GM12878 (cell line): ENCODE measurements around the gene LRP1B. TPM values are rescaled to one million over a fixed set of nuclear protein-coding genes. Genes with fewer than 3 reads are reported as not detected.

Source experiments
- ATAC-seq: fragments of 200-7000 bp; cut with Tn5 transposase; 3 replicates; pipeline ENCODE4 v1.9.1; 2020; ENCODE audit warnings: mild to moderate bottlenecking, moderate library complexity
- BruUV-seq: library from RNA; stranded (reverse); fragments of 400-500 nt; replicated peaks from 2 replicates; lab custom pipeline; 2021; lab: Mats Ljungman, UMichigan
- CTCF ChIA-PET: fragments of 300-600 bp; sonication (Branson Sonifier 250); formaldehyde crosslinking; extraction: SDS; loops from one replicate; lab custom pipeline; 2021; ENCODE audit warnings: inconsistent platforms; lab: Yijun Ruan, JAX
- POLR2A ChIA-PET: fragments of 350-600 bp; formaldehyde crosslinking; extraction: SDS; loops from one replicate; lab custom pipeline; 2021; ENCODE audit warnings: inconsistent platforms; lab: Charles Lee
- RAD21 ChIA-PET: fragments of 300-600 bp; sonication (Branson Sonifier 250); formaldehyde crosslinking; loops from one replicate; lab custom pipeline; 2023; ENCODE audit warnings: antibody characterized with exemption; ENCODE audit not compliant: unreplicated experiment; lab: Charles Lee
- SMC1A ChIA-PET: fragments of 300-600 bp; sonication (Branson Sonifier 250); formaldehyde crosslinking; loops from one replicate; lab custom pipeline; 2023; ENCODE audit not compliant: unreplicated experiment, uncharacterized antibody; lab: Charles Lee
- DNase-seq: peaks from one replicate; pipeline ENCODE4 v3.0.0-alpha.2; 2011; ENCODE audit warnings: low read depth, low spot score
- FAIRE-seq: peaks from 3 replicates; lab custom pipeline; 2011; peaks lifted over from hg19 to GRCh38; lab: Jason Lieb, UNC
- H2AFZ ChIP-seq: 2 replicates; pipeline ENCODE4 v1.6.0; 2011; ENCODE audit warnings: low read depth, low read length, control low read depth; ENCODE audit not compliant: control insufficient read depth
- H3K27ac ChIP-seq: 2 replicates; pipeline ENCODE4 v1.5.1; 2011; ENCODE audit warnings: control low read depth; ENCODE audit not compliant: control insufficient read depth, insufficient read depth
- H3K27me3 ChIP-seq, 2 experiments: replicated peaks in 1 of 2; 2 replicates each; pipeline versions ENCODE4 v1.6.0 to v1.6.1; 2011; ENCODE audit warnings: low read length in 1 of 2; ENCODE audit not compliant: control insufficient read depth in 2 of 2, insufficient read depth in 2 of 2
- H3K36me3 ChIP-seq, 2 experiments: 2 replicates each; pipeline ENCODE4 v1.5.1; 2011; ENCODE audit warnings: low read length in 1 of 2; ENCODE audit not compliant: control insufficient read depth in 2 of 2, insufficient read depth in 2 of 2
- H3K4me1 ChIP-seq: 2 replicates; pipeline ENCODE4 v1.6.1; 2011; ENCODE audit warnings: mild to moderate bottlenecking, low read length, moderate library complexity, mixed read lengths; ENCODE audit not compliant: control insufficient read depth, insufficient read depth
- H3K4me2 ChIP-seq: 2 replicates; pipeline ENCODE4 v1.6.0; 2011; ENCODE audit warnings: control low read depth; ENCODE audit not compliant: control insufficient read depth, insufficient read depth
- H3K4me3 ChIP-seq: fragments of 200-600 bp; sonication (generic); 2 replicates; pipeline ENCODE4 v1.5.1; 2016
- H3K79me2 ChIP-seq: 2 replicates; pipeline ENCODE4 v1.6.0; 2011; ENCODE audit warnings: low read length; ENCODE audit not compliant: control insufficient read depth, insufficient read depth
- H3K9ac ChIP-seq: 2 replicates; pipeline ENCODE4 v1.8.0; 2011; ENCODE audit warnings: low read length, control low read depth, mixed read lengths; ENCODE audit not compliant: control insufficient read depth, insufficient read depth
- H3K9me3 ChIP-seq: replicated peaks from 3 replicates; pipeline ENCODE4 v1.5.1; 2011; ENCODE audit warnings: mild to moderate bottlenecking, low read length; ENCODE audit not compliant: control insufficient read depth, insufficient read depth
- H4K20me1 ChIP-seq: 2 replicates; pipeline ENCODE4 v1.6.0; 2011; ENCODE audit not compliant: control insufficient read depth, insufficient read depth
- BACH1 ChIP-seq: fragments of 450-650 bp; IDR thresholded peaks from 2 replicates; pipeline ENCODE4 v1.6.1; 2017; ENCODE audit warnings: mild to moderate bottlenecking, borderline replicate concordance
- BCL11A ChIP-seq: IDR thresholded peaks from 2 replicates; pipeline ENCODE4 v1.6.1; 2011; ENCODE audit warnings: low read depth, low read length
- BHLHE40 ChIP-seq, 2 experiments: fragments of 450-650 bp in 1 of 2; IDR thresholded peaks; 2 replicates each; pipeline ENCODE4 v1.6.1; 2011 to 2017; ENCODE audit warnings: low read depth in 2 of 2, borderline replicate concordance in 1 of 2, improper control_type of control experiment in 1 of 2, low read length in 1 of 2, mild to moderate bottlenecking in 1 of 2
- CEBPZ ChIP-seq: fragments of 150-350 bp; IDR thresholded peaks from 2 replicates; pipeline ENCODE4 v1.6.1; 2016; ENCODE audit warnings: low read depth, low read length
- CTCF ChIP-seq, 3 experiments: IDR thresholded peaks in 2 of 3; conservative IDR thresholded peaks in 1 of 3; 2 replicates each; pipeline ENCODE4 v1.5.1; 2011; ENCODE audit warnings: low read depth in 3 of 3, low read length in 3 of 3, mild to moderate bottlenecking in 3 of 3, control low read depth in 2 of 3, moderate library complexity in 2 of 3, inconsistent platforms in 1 of 3, mixed read lengths in 1 of 3; ENCODE audit not compliant: control insufficient read depth in 2 of 3, insufficient read depth in 1 of 3; ENCODE audit errors: extremely low read depth in 1 of 3
- EED ChIP-seq: sonication (generic); IDR thresholded peaks from 2 replicates; pipeline ENCODE4 v1.6.1; 2016; ENCODE audit warnings: antibody characterized with exemption, low read depth
- EGR1 ChIP-seq, 2 experiments: IDR thresholded peaks; 1 replicate in 1 of 2; 2 replicates in 1 of 2; pipeline ENCODE4 v1.6.1; 2011 to 2012; ENCODE audit warnings: low read depth in 2 of 2, low read length in 2 of 2, borderline replicate concordance in 1 of 2, mild to moderate bottlenecking in 1 of 2, moderate library complexity in 1 of 2
- EZH2 ChIP-seq: IDR thresholded peaks from 2 replicates; pipeline ENCODE4 v1.6.1; 2012; ENCODE audit warnings: low read depth, mild to moderate bottlenecking, control low read depth, inconsistent platforms, low read length, borderline replicate concordance; ENCODE audit not compliant: control insufficient read depth
- MEF2B ChIP-seq: fragments of 450-650 bp; IDR thresholded peaks from 2 replicates; pipeline ENCODE4 v1.6.1; 2018; ENCODE audit warnings: mild to moderate bottlenecking, moderate library complexity; ENCODE audit not compliant: partially characterized antibody, poor library complexity, severe bottlenecking
- MYB ChIP-seq: fragments of 150-350 bp; IDR thresholded peaks from 2 replicates; pipeline ENCODE4 v1.6.1; 2014; ENCODE audit warnings: mild to moderate bottlenecking, low read depth, low read length, borderline replicate concordance
- MYC ChIP-seq: IDR thresholded peaks from 2 replicates; pipeline ENCODE4 v1.6.1; 2011; ENCODE audit warnings: mild to moderate bottlenecking, low read length, moderate library complexity, inconsistent platforms; ENCODE audit not compliant: insufficient read depth, insufficient replicate concordance, insufficient read length, severe bottlenecking
- RAD51 ChIP-seq: fragments of 450-650 bp; IDR thresholded peaks from 2 replicates; pipeline ENCODE4 v1.6.1; 2016; ENCODE audit warnings: moderate library complexity, mild to moderate bottlenecking, inconsistent platforms
- RB1 ChIP-seq: fragments of 450-650 bp; formaldehyde crosslinking; IDR thresholded peaks from 2 replicates; pipeline ENCODE4 v1.6.1; 2017; ENCODE audit warnings: mild to moderate bottlenecking, borderline replicate concordance
- RELA ChIP-seq: fragments of 450-650 bp; IDR thresholded peaks from 2 replicates; pipeline ENCODE4 v1.8.0; 2014; ENCODE audit warnings: borderline replicate concordance; ENCODE audit not compliant: partially characterized antibody
- RUNX3 ChIP-seq: IDR thresholded peaks from 2 replicates; pipeline ENCODE4 v1.6.1; 2012; ENCODE audit warnings: low read length, inconsistent platforms
- SIX5 ChIP-seq: IDR thresholded peaks from 2 replicates; pipeline ENCODE4 v1.6.1; 2011; ENCODE audit warnings: mild to moderate bottlenecking, low read depth, low read length, moderate library complexity; ENCODE audit not compliant: severe bottlenecking
- SRF ChIP-seq, 2 experiments: IDR thresholded peaks; 2 replicates each; pipeline ENCODE4 v1.6.1; 2011; ENCODE audit warnings: low read depth in 2 of 2, low read length in 2 of 2, mild to moderate bottlenecking in 1 of 2, moderate library complexity in 1 of 2
- SUPT20H ChIP-seq: IDR thresholded peaks from 2 replicates; pipeline ENCODE4 v1.6.1; 2011; ENCODE audit warnings: low read depth, mild to moderate bottlenecking, low read length, moderate library complexity, borderline replicate concordance; ENCODE audit not compliant: control insufficient read depth
- ZNF207 ChIP-seq: fragments of 450-650 bp; IDR thresholded peaks from 2 replicates; pipeline ENCODE4 v1.6.1; 2014; ENCODE audit warnings: antibody characterized with exemption, mild to moderate bottlenecking, borderline replicate concordance
- ZNF274 ChIP-seq: IDR thresholded peaks from one replicate; pipeline ENCODE4 v1.8.0; 2011; ENCODE audit not compliant: insufficient read length, insufficient read depth
- WGBS: methylation state at CpG from one replicate; pipeline ENCODE4 v1.1.6; 2016; ENCODE audit warnings: low lambda C conversion rate; ENCODE audit not compliant: insufficient replicate concordance, insufficient coverage; ENCODE audit errors: missing lambda C conversion rate; 5-methylcytosine and 5-hydroxymethylcytosine counted together
- in situ Hi-C: fragments of 300-500 bp; cut with MboI; formaldehyde crosslinking; loops from 9 replicates; pipeline ENCODE4 v1.14.3; 2018; ENCODE audit warnings: mixed read lengths
- intact Hi-C: fragments of 100-400 bp; cut with micrococcal nuclease; formaldehyde crosslinking; loops from one replicate; pipeline ENCODE4 v1.14.2; 2022; ENCODE audit not compliant: unreplicated experiment
- polyA plus RNA-seq, 11 experiments: library from polyadenylated mRNA; depleted of rRNA in 4 of 11; unstranded in 6 of 11; stranded (reverse) in 5 of 11; fragments of >200 nt; fragmentation: Nextera tagmentation in 4 of 11; fragmentation: Illumina TruSeq in 1 of 11; extraction: Ambion mirVana in 4 of 11; extraction: Trizol in 1 of 11; gene quantifications; 1 replicate in 1 of 11; 2 replicates in 10 of 11; pipeline versions ENCODE4 v1.2.1 to v1.2.3, GENCODE V29; 2011 to 2016; ENCODE audit warnings: inconsistent platforms in 2 of 11, missing spikeins in 2 of 11, low read depth in 1 of 11
- total RNA-seq, 4 experiments: library from RNA; depleted of rRNA in 3 of 4; stranded (reverse); fragments of >200 nt in 3 of 4; fragmentation: Illumina TruSeq in 1 of 4; extraction: Trizol in 1 of 4; gene quantifications; 2 replicates each; pipeline versions ENCODE4 v1.2.1 to v1.2.3, GENCODE V29; 2013 to 2021

The LRP1B gene
- total and polyA plus RNA-seq, 10 of the 15 experiments (the other 5 are each of a cell fraction or from before 2014, with no cell fraction given), result under 0.01 to 0.06 (median 0.03) TPM; not detected in 5

DNA sequence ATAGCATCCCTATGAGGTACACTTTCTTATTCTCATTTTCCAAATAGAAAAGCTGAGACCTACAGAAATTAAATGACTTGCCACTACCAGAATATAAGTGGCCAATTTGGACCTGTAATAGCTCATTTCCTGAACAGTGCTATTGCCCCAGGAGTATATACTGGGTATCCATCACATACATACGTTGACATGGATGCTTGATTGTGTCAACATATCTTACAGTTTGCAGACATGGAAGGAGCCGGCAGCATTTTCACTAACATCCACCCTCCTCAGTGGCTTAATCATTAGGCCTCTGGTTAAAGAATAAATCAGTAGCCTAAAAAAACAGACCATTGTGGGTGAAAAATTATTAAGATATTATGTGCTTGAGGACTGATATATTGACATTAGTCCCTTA lies 829.3 kb downstream of the LRP1B start:
- Histone ChIP-seq H3K4me2 (no peak overlapping the region), H3K27ac (no peak overlapping the region), H3K9ac (no peak overlapping the region), H3K4me3 (no peak overlapping the region), H3K4me1 (no peaks in the 10 kb centered on the region), H3K9me3 (no peaks in the 10 kb centered on the region), H3K36me3 (no peaks in the 10 kb centered on the region), H3K27me3 (no peaks in the 10 kb centered on the region), H2AFZ (no peak overlapping the region), H4K20me1 (no peaks in the 10 kb centered on the region), H3K79me2 (no peaks in the 10 kb centered on the region)
- intact Hi-C loops (no loop called here), in situ Hi-C loops (no loop called here)
- 26% methylated on average over 2 of the region's 2 CpGs for WGBS
- no TSS peak for BruUV-seq
- ChIA-PET SMC1A (no interaction called here), CTCF (no interaction called here), POLR2A (no interaction called here), RAD21 (no interaction called here)
- FAIRE-seq (no peak), ATAC-seq (no peak), DNase-seq (no peak)
- TF ChIP-seq RELA (no peak), RUNX3 (no peak), ZNF207 (no peak), SRF (IDR thresholded peaks at IDR 0.05; ENCODE audit: low read depth in 2 of 2, low read length in 2 of 2) (no peak), BHLHE40 (IDR thresholded peaks at IDR 0.05; ENCODE audit: borderline replicate concordance in 1 of 2, low read depth in 2 of 2, low read length in 1 of 2) (no peak), EED (no peak), EGR1 (IDR thresholded peaks at IDR 0.05; ENCODE audit: borderline replicate concordance in 1 of 2, low read depth in 2 of 2, low read length in 2 of 2) (no peak), RB1 (no peak), MEF2B (no peak), EZH2 (no peak), ZNF274 (no peak), CEBPZ (no peak), SUPT20H (no peak), BCL11A (no peak), BACH1 (no peak), CTCF (IDR thresholded peaks at IDR 0.05 in 2 of 3, conservative IDR thresholded peaks at IDR 0.05 in 1 of 3; ENCODE audit: control insufficient read depth in 2 of 3, extremely low read depth in 1 of 3, insufficient read depth in 1 of 3, low read depth in 3 of 3, low read length in 3 of 3) (no peak), MYB (no peak), SIX5 (no peak), RAD51 (no peak), MYC (no peak)
